HepG2 (cell line): ENCODE data around the gene IMPDH1. TPM values are rescaled to one million over a fixed set of nuclear protein-coding genes. Genes with fewer than 3 reads are reported as not detected.

ENCODE experiments used
- ATAC-seq: fragments of 200-7000 bp; cut with Tn5 transposase; 3 replicates; pipeline ENCODE4 v1.9.1; 2020; ENCODE audit warnings: mild to moderate bottlenecking, moderate library complexity
- BruUV-seq: library from RNA; stranded (reverse); fragments of 400-500 nt; replicated peaks from 2 replicates; lab custom pipeline; 2021; lab: Mats Ljungman, UMichigan
- CTCF ChIA-PET: fragments of 300-600 bp; formaldehyde crosslinking; extraction: SDS; loops from one replicate; lab custom pipeline; 2021; ENCODE audit warnings: low total read pairs, inconsistent platforms, low intra/inter-chr PET ratio; lab: Yijun Ruan, JAX
- POLR2A ChIA-PET: fragments of 350-600 bp; sonication (Branson Sonifier 250); formaldehyde crosslinking; loops from one replicate; lab custom pipeline; 2020; ENCODE audit warnings: antibody characterized with exemption, inconsistent platforms; lab: Yijun Ruan, JAX
- DNase-seq: peaks from one replicate; pipeline ENCODE4 v3.0.0-alpha.2; 2015; ENCODE audit warnings: low spot score
- FAIRE-seq: peaks from 3 replicates; lab custom pipeline; 2011; peaks lifted over from hg19 to GRCh38; lab: Jason Lieb, UNC
- H2AFZ ChIP-seq: one replicate; pipeline ENCODE4 v1.6.1; 2011; ENCODE audit warnings: low read length, inconsistent platforms
- H3K27ac ChIP-seq: fragments of 300-600 bp; 3 replicates; pipeline ENCODE4 v1.8.0; 2011; ENCODE audit warnings: mixed run types, mild to moderate bottlenecking, mixed read lengths, low read length, inconsistent platforms; ENCODE audit not compliant: insufficient read depth; ENCODE audit errors: extremely low read length
- H3K27me3 ChIP-seq, 2 experiments: fragments of 200-600 bp in 1 of 2; 2 replicates in 1 of 2; 3 replicates in 1 of 2; pipeline versions ENCODE4 v1.6.0 to v1.8.0; 2011; ENCODE audit warnings: low read length in 2 of 2, mild to moderate bottlenecking in 2 of 2, moderate library complexity in 2 of 2, inconsistent platforms in 1 of 2; ENCODE audit not compliant: insufficient read depth in 2 of 2, control insufficient read depth in 1 of 2
- H3K36me3 ChIP-seq, 2 experiments: fragments of 200-600 bp in 1 of 2; replicated peaks in 1 of 2; 2 replicates in 1 of 2; 3 replicates in 1 of 2; pipeline versions ENCODE4 v1.5.1 to v1.8.0; 2011; ENCODE audit warnings: low read length in 2 of 2, inconsistent platforms in 1 of 2; ENCODE audit not compliant: insufficient read depth in 2 of 2, control insufficient read depth in 1 of 2
- H3K4me1 ChIP-seq: 2 replicates; pipeline ENCODE4 v1.5.1; 2012; ENCODE audit warnings: low read length, inconsistent platforms; ENCODE audit not compliant: insufficient read depth
- H3K4me2 ChIP-seq: 2 replicates; pipeline ENCODE4 v1.6.0; 2011; ENCODE audit warnings: low read depth, low read length, inconsistent platforms
- H3K4me3 ChIP-seq, 3 experiments: fragments of 200-600 bp in 1 of 3; sonication (generic), shearing (Covaris generic) in 1 of 3; replicated peaks in 1 of 3; 2 replicates each; pipeline ENCODE4 v1.5.1; 2011 to 2016; ENCODE audit warnings: low read length in 3 of 3, inconsistent platforms in 2 of 3, low read depth in 2 of 3, mild to moderate bottlenecking in 2 of 3, control low read depth in 1 of 3, mixed read lengths in 1 of 3; ENCODE audit not compliant: insufficient read depth in 1 of 3
- H3K79me2 ChIP-seq: one replicate; pipeline ENCODE4 v1.6.1; 2011; ENCODE audit warnings: low read length, inconsistent platforms; ENCODE audit not compliant: insufficient read depth
- H3K9ac ChIP-seq: 2 replicates; pipeline ENCODE4 v1.6.0; 2011; ENCODE audit warnings: mild to moderate bottlenecking, low read depth, low read length, inconsistent platforms; ENCODE audit not compliant: insufficient read depth
- H3K9me3 ChIP-seq: 2 replicates; pipeline ENCODE4 v1.5.1; 2012; ENCODE audit warnings: mild to moderate bottlenecking, low read length
- H4K20me1 ChIP-seq: 2 replicates; pipeline ENCODE4 v1.6.0; 2011; ENCODE audit warnings: inconsistent platforms, mild to moderate bottlenecking, low read length, moderate library complexity; ENCODE audit not compliant: insufficient read depth
- HNRNPK ChIP-seq: fragments of 200-400 bp; formaldehyde crosslinking; IDR thresholded peaks from 2 replicates; pipeline ENCODE4 v1.6.1; 2018; ENCODE audit warnings: low read length, low read depth, moderate library complexity, mild to moderate bottlenecking; ENCODE audit not compliant: poor library complexity, severe bottlenecking
- MBNL3 ChIP-seq: fragments of 250-450 bp; sonication (Bioruptor Pico); conservative IDR thresholded peaks from 2 replicates; pipeline ENCODE4 v1.8.0; 2022; ENCODE audit warnings: mild to moderate bottlenecking, inconsistent platforms
- MZF1 ChIP-seq: sonication (generic); formaldehyde crosslinking; IDR thresholded peaks from 2 replicates; pipeline ENCODE4 v1.8.1; 2023; ENCODE audit warnings: mild to moderate bottlenecking, missing genetic modification reagents, borderline replicate concordance
- PTBP1 ChIP-seq: fragments of 200-400 bp; formaldehyde crosslinking; IDR thresholded peaks from 2 replicates; pipeline ENCODE4 v1.6.1; 2018; ENCODE audit warnings: low read length, low read depth; ENCODE audit not compliant: poor library complexity, severe bottlenecking
- SMARCE1 ChIP-seq: fragments of 450-650 bp; IDR thresholded peaks from 2 replicates; pipeline ENCODE4 v1.6.1; 2017; ENCODE audit warnings: borderline replicate concordance
- YEATS2 ChIP-seq: sonication (generic); formaldehyde crosslinking; IDR thresholded peaks from 2 replicates; pipeline ENCODE4 v1.4.0; 2020; ENCODE audit warnings: missing genetic modification reagents, borderline replicate concordance
- ZBTB4 ChIP-seq: sonication (generic); formaldehyde crosslinking; IDR thresholded peaks from 2 replicates; pipeline ENCODE4 v1.4.0; 2020; ENCODE audit warnings: missing genetic modification reagents, mild to moderate bottlenecking, borderline replicate concordance
- WGBS: methylation state at CpG from one replicate; pipeline ENCODE4 v1.1.6; 2017; ENCODE audit warnings: low lambda C conversion rate; 5-methylcytosine and 5-hydroxymethylcytosine counted together
- in situ Hi-C: cut with HindIII; loops from 2 replicates; pipeline ENCODE4 v1.10.0; 2017; ENCODE audit warnings: low pct_unique_long_range_greater_than_20kb; ENCODE audit not compliant: extremely low pct_ligation_motif_present
- intact Hi-C: fragments of 100-400 bp; cut with micrococcal nuclease; formaldehyde crosslinking; loops from one replicate; pipeline ENCODE4 v1.10.0; 2022; ENCODE audit not compliant: unreplicated experiment
- polyA plus RNA-seq, 8 experiments: library from polyadenylated mRNA; depleted of rRNA in 3 of 8; stranded (reverse) in 7 of 8; unstranded in 1 of 8; fragments of >200 nt; fragmentation: Illumina TruSeq in 4 of 8; extraction: Trizol in 4 of 8; gene quantifications; 2 replicates each; pipeline versions ENCODE4 v1.2.1 to v1.2.3, GENCODE V29; 2011 to 2016; ENCODE audit warnings: low read depth in 4 of 8, missing spikeins in 1 of 8, mixed read lengths in 1 of 8; ENCODE audit not compliant: insufficient read depth in 1 of 8
- total RNA-seq, 5 experiments: library from RNA; depleted of rRNA; stranded (reverse); fragments of >200 nt; fragmentation: Illumina TruSeq; extraction: Trizol; gene quantifications; 2 replicates each; pipeline ENCODE4 v1.2.3, GENCODE V29; 2016; ENCODE audit warnings: low read depth in 1 of 5

The IMPDH1 gene
- total and polyA plus RNA-seq, 2 of the 13 experiments (the other 11 are each of a cell fraction or from before 2014, with no cell fraction given): 22.8 to 34.0 TPM

- CTCF ChIA-PET: no interaction called here
- POLR2A ChIA-PET: no interaction called here
- H2AFZ ChIP-seq: no peak overlapping the region
- in situ Hi-C loops: no loop called here
- no peaks in the 10 kb centered on the region for H3K79me2 ChIP-seq
- no peak overlapping the region for H3K4me3 ChIP-seq
- TF ChIP-seq MBNL3: no peak
- no peak for TF ChIP-seq MZF1 (CRISPR knock-in tag)
- no peak for TF ChIP-seq HNRNPK
- TF ChIP-seq ZBTB4 (CRISPR knock-in tag): no peak
- no peak for TF ChIP-seq SMARCE1
- no peak for TF ChIP-seq PTBP1
- no peak for TF ChIP-seq YEATS2 (CRISPR knock-in tag)
- TF ChIP-seq, all 625 proteins: peak for 0
- Histone ChIP-seq H3K9me3 (no peaks in the 10 kb centered on the region), H3K4me1 (peaks cover 51% of the 10 kb centered on the region), H4K20me1 (no peaks in the 10 kb centered on the region; the same call in 1 of the 2 replicates), H3K4me2 (no peak overlapping the region), H3K9ac (no peak overlapping the region), H3K27ac (no peak overlapping the region), H3K27me3 (no peaks in the 10 kb centered on the region), H3K36me3 (peaks cover 4 to 22% of the 10 kb centered on the region in 2 experiments; a peak in 4 of 5 replicates)
- DNase-seq (no peak), ATAC-seq (no peak), FAIRE-seq (no peak)
- WGBS: 78% methylated on average over 2 of the region's 2 CpGs
- intact Hi-C loops: no loop called here
- BruUV-seq: TSS peak; percentile 41
Measured at GRCh38 chr7:128402356-128402755, 7.4 kb downstream of the IMPDH1 start.
